Stomach (tissue), 4 donors: ENCODE results near the gene ZNF134.

ENCODE experiments used
- CTCF ChIP-seq, 7 experiments: fragments of 450-650 bp in 4 of 7; fragments of 200-600 bp in 3 of 7; sonication (generic) in 3 of 7; IDR thresholded peaks; one replicate each; pipeline ENCODE4 v1.5.1; 2016 to 2019; ENCODE audit warnings: antibody characterized with exemption in 7 of 7, control low read depth in 2 of 7, mild to moderate bottlenecking in 1 of 7
- POLR2A ChIP-seq, 4 donors: fragments of 450-650 bp; IDR thresholded peaks; one replicate each; pipeline ENCODE4 v1.6.1; 2016; ENCODE audit warnings: antibody characterized with exemption in 4 of 4, control low read depth in 2 of 4, mild to moderate bottlenecking in 1 of 4, moderate library complexity in 1 of 4
- POLR2AphosphoS5 ChIP-seq, 3 donors: sonication (generic); formaldehyde crosslinking; IDR thresholded peaks; one replicate each; pipeline ENCODE4 v1.6.1; 2016; ENCODE audit warnings: antibody characterized with exemption in 3 of 3

- TF ChIP-seq POLR2A (IDR thresholded peaks at IDR 0.05) (no peak), CTCF (IDR thresholded peaks at IDR 0.05) (no peak), POLR2AphosphoS5 (IDR thresholded peaks at IDR 0.05) (no peak)
Measured at GRCh38 chr19:57583104-57583520, 30.9 kb upstream of the ZNF134 start.
